Esophagus muscularis mucosa (tissue), 4 donors: ENCODE data around the gene PATL1.

ENCODE experiments used
- EP300 ChIP-seq: sonication (generic); formaldehyde crosslinking; IDR thresholded peaks from one replicate; pipeline ENCODE4 v1.6.1; 2017; ENCODE audit warnings: antibody characterized with exemption
- POLR2A ChIP-seq: fragments of 450-650 bp; IDR thresholded peaks from one replicate; pipeline ENCODE4 v1.6.1; 2017; ENCODE audit warnings: antibody characterized with exemption, moderate library complexity, mild to moderate bottlenecking, low read depth
- TF ChIP-seq, protein P1 (sequence below), 3 experiments: fragments of 200-600 bp in 2 of 3; fragments of 450-650 bp in 1 of 3; sonication (generic) in 2 of 3; IDR thresholded peaks; one replicate each; pipeline ENCODE4 v1.5.1; 2017 to 2019; ENCODE audit warnings: antibody characterized with exemption in 3 of 3, mild to moderate bottlenecking in 2 of 3, moderate library complexity in 1 of 3

DNA sequence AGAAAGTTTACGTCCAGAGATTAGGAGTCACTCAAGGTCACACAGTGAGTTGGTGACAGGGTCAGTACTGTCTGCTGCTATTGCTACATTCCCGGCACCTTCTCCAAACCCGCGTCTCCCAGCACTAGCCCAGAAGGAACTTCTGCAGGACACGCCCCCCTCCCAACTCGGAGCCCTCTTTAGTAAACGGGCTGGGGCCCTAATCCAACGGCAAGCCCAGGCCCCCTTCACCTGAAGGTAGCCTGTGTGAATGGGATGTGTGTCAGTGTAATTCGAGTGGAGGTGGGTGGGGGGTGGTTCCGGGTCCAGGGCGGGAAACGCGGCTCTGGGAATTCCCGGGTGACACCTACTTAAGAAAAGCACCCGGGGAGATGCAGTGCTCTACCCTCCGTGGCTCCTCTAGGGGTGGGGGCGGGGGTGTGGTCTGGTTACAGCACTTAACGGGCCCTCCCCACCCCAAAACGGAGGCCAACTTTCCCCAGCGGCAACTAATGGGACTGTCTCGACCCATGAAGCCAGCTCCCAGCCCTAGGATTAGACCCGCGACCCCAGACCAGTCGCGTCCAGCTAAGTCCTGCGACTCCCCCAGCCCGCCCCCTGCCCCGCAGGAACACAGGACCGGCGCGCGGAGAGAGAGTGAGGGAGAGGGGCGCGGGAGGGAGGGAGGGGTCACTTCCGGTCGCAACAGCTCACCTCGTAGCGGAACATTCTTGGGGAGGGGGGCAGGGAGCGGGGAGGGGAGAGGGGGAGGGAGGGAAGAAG, 468 bp downstream of the PATL1 start:
- TF ChIP-seq POLR2A = no peak
- TF ChIP-seq, protein P1, sequence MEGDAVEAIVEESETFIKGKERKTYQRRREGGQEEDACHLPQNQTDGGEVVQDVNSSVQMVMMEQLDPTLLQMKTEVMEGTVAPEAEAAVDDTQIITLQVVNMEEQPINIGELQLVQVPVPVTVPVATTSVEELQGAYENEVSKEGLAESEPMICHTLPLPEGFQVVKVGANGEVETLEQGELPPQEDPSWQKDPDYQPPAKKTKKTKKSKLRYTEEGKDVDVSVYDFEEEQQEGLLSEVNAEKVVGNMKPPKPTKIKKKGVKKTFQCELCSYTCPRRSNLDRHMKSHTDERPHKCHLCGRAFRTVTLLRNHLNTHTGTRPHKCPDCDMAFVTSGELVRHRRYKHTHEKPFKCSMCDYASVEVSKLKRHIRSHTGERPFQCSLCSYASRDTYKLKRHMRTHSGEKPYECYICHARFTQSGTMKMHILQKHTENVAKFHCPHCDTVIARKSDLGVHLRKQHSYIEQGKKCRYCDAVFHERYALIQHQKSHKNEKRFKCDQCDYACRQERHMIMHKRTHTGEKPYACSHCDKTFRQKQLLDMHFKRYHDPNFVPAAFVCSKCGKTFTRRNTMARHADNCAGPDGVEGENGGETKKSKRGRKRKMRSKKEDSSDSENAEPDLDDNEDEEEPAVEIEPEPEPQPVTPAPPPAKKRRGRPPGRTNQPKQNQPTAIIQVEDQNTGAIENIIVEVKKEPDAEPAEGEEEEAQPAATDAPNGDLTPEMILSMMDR (IDR thresholded peaks at IDR 0.05) = peak; percentile 22 to 52 (median 25)
- no peak for TF ChIP-seq EP300
